Gastroesophageal sphincter (tissue), 4 donors: Measurements from ENCODE around the gene MAP3K13. TPM values are rescaled to one million over a fixed set of nuclear protein-coding genes. Genes with fewer than 3 reads are reported as not detected.

Source experiments
- ATAC-seq: fragments of 150-250 bp; one replicate; pipeline ENCODE4 v1.9.1; 2016; ENCODE audit warnings: mild to moderate bottlenecking, moderate library complexity
- H3K27ac ChIP-seq, 4 donors: fragments of 200-600 bp; sonication (generic) in 3 of 4; 1 replicate in 3 of 4; 2 replicates in 1 of 4; pipeline ENCODE4 v1.5.1; 2016 to 2019
- H3K27me3 ChIP-seq: fragments of 200-600 bp; sonication (generic); one replicate; pipeline ENCODE4 v1.5.1; 2019
- H3K36me3 ChIP-seq, 2 donors: fragments of 200-600 bp; sonication (generic); one replicate each; pipeline ENCODE4 v1.5.1; 2019; ENCODE audit warnings: control low read depth in 1 of 2
- H3K4me1 ChIP-seq, 3 donors: fragments of 200-600 bp; sonication (generic); 1 replicate in 2 of 3; 2 replicates in 1 of 3; pipeline ENCODE4 v1.5.1; 2016 to 2019; ENCODE audit warnings: control low read depth in 2 of 3
- H3K4me3 ChIP-seq, 2 donors: fragments of 200-600 bp; sonication (generic); one replicate each; pipeline ENCODE4 v1.5.1; 2019; ENCODE audit warnings: mild to moderate bottlenecking in 1 of 2, moderate library complexity in 1 of 2
- H3K9me3 ChIP-seq, 3 donors: fragments of 200-600 bp; sonication (generic); one replicate each; pipeline ENCODE4 v1.5.1; 2017 to 2019; ENCODE audit warnings: control low read depth in 2 of 3
- CTCF ChIP-seq, 4 experiments: fragments of 200-600 bp in 2 of 4; fragments of 450-650 bp in 2 of 4; sonication (generic) in 1 of 4; IDR thresholded peaks; one replicate each; pipeline ENCODE4 v1.5.1; 2017 to 2019; ENCODE audit warnings: antibody characterized with exemption in 4 of 4, mild to moderate bottlenecking in 2 of 4, moderate library complexity in 2 of 4
- EP300 ChIP-seq: sonication (generic); formaldehyde crosslinking; IDR thresholded peaks from one replicate; pipeline ENCODE4 v1.6.1; 2017; ENCODE audit warnings: antibody characterized with exemption, mild to moderate bottlenecking
- POLR2A ChIP-seq, 2 donors: fragments of 450-650 bp; IDR thresholded peaks; one replicate each; pipeline ENCODE4 v1.6.1; 2017; ENCODE audit warnings: antibody characterized with exemption in 2 of 2, mild to moderate bottlenecking in 2 of 2, moderate library complexity in 1 of 2
- POLR2AphosphoS5 ChIP-seq: sonication (generic); formaldehyde crosslinking; IDR thresholded peaks from one replicate; pipeline ENCODE4 v1.6.1; 2017; ENCODE audit warnings: antibody characterized with exemption
- WGBS, 2 donors: methylation state at CpG; one replicate each; pipeline ENCODE4 v1.1.5; 2018; ENCODE audit warnings: low coverage in 1 of 2; 5-methylcytosine and 5-hydroxymethylcytosine counted together
- total RNA-seq, 4 donors: library from RNA; depleted of rRNA; stranded (reverse); fragments of >200 nt; gene quantifications; one replicate each; pipeline ENCODE4 v1.1.0, GENCODE V29; 2016

Gene MAP3K13
- total RNA-seq, 4 donors from 2014 or later, result 17.1 to 29.2 (median 23.3) TPM

- no peak for ATAC-seq
- Histone ChIP-seq H3K9me3 (no peaks in the 10 kb centered on the region), H3K4me3 (no peak overlapping the region), H3K4me1 (no peaks in the 10 kb centered on the region), H3K36me3 (no peaks in the 10 kb centered on the region), H3K27me3 (no peaks in the 10 kb centered on the region), H3K27ac (no peak overlapping the region)
- TF ChIP-seq CTCF (IDR thresholded peaks at IDR 0.05), result no peak
- TF ChIP-seq POLR2AphosphoS5, result no peak
- TF ChIP-seq EP300, result no peak
- no peak for TF ChIP-seq POLR2A (IDR thresholded peaks at IDR 0.05)
- 92 to 100% methylated on average over 1 to 2 of the region's 4 CpGs for WGBS, 2 donors
Observed at GRCh38 chr3:185422677-185423076, 59.7 kb downstream of the MAP3K13 start.

- no peak for ATAC-seq
- no peak overlapping the region for H3K27ac ChIP-seq
- H3K36me3 ChIP-seq, result no peaks in the 10 kb centered on the region
- no peaks in the 10 kb centered on the region for H3K4me1 ChIP-seq
- no peak for TF ChIP-seq EP300
- no peak for TF ChIP-seq POLR2A (IDR thresholded peaks at IDR 0.05)
- TF ChIP-seq CTCF (IDR thresholded peaks at IDR 0.05), result no peak
- no peak for TF ChIP-seq POLR2AphosphoS5
- no peaks in the 10 kb centered on the region for H3K9me3 ChIP-seq
- WGBS, 2 donors, result 70 to 89% methylated on average over 1 to 3 of the region's 3 CpGs
- H3K27me3 ChIP-seq, result no peaks in the 10 kb centered on the region
- no peak overlapping the region for H3K4me3 ChIP-seq
Observed at GRCh38 chr3:185423178-185423577, 60.2 kb downstream of the MAP3K13 start.

DNA sequence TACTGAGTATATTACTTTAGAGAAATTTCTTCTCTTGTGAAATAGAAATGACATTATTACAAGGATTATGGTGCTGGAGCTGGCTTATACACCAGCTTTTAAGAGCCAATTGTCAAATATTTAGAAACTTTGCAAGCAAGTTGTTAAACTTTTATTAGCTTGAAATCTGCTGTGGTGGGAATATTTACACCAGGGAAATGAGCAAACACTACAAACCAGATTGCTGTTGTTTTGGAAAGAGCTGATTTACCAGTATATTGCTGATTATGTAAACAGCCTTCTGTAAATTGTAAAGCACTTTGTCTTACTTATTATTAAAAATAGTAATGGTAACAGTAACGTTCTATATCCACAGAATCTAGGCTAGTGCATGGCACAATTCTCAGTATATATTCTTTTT lies 61.5 kb downstream of the MAP3K13 start:
- H3K36me3 ChIP-seq, result peaks cover 0 to 10% of the 10 kb centered on the region in 2 donors
- no peak overlapping the region for H3K27ac ChIP-seq
- H3K9me3 ChIP-seq, result no peaks in the 10 kb centered on the region
- H3K4me1 ChIP-seq, result no peaks in the 10 kb centered on the region
- WGBS, 2 donors, result 79 to 91% methylated on average over 1 of the region's 1 CpG
- no peak for TF ChIP-seq POLR2A (IDR thresholded peaks at IDR 0.05)
- TF ChIP-seq POLR2AphosphoS5, result no peak
- no peak for TF ChIP-seq EP300
- TF ChIP-seq CTCF (IDR thresholded peaks at IDR 0.05), result no peak
- no peaks in the 10 kb centered on the region for H3K27me3 ChIP-seq
- H3K4me3 ChIP-seq, result no peak overlapping the region
- no peak for ATAC-seq

DNA sequence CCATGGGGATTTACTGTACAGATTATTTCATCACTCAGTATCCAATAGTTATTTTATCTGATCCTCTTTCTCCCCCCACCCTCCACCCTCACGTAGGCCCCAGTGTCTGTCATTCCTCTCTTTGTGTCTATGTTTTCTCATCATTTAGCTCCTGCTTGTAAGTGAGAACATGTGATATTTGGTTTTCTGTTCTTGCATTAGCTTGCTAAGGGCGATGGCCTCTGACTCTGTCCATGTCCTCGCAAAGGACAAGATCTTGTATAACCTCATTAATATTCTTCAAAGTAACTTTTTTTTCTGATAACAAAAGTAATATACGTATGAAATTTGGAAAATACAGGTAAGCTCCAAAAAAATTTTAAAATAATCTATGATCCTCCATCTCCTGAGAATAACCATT lies 67.4 kb downstream of the MAP3K13 start:
- WGBS, 2 donors, result 88 to 100% methylated on average over 1 to 4 of the region's 4 CpGs
- Histone ChIP-seq H3K27ac (no peak overlapping the region), H3K9me3 (no peaks in the 10 kb centered on the region), H3K4me3 (no peak overlapping the region), H3K4me1 (no peaks in the 10 kb centered on the region), H3K27me3 (no peaks in the 10 kb centered on the region), H3K36me3 (peaks cover 0 to 10% of the 10 kb centered on the region in 2 donors)
- TF ChIP-seq POLR2A (IDR thresholded peaks at IDR 0.05) (no peak), EP300 (no peak), POLR2AphosphoS5 (no peak), CTCF (IDR thresholded peaks at IDR 0.05) (no peak)
- ATAC-seq, result no peak

DNA sequence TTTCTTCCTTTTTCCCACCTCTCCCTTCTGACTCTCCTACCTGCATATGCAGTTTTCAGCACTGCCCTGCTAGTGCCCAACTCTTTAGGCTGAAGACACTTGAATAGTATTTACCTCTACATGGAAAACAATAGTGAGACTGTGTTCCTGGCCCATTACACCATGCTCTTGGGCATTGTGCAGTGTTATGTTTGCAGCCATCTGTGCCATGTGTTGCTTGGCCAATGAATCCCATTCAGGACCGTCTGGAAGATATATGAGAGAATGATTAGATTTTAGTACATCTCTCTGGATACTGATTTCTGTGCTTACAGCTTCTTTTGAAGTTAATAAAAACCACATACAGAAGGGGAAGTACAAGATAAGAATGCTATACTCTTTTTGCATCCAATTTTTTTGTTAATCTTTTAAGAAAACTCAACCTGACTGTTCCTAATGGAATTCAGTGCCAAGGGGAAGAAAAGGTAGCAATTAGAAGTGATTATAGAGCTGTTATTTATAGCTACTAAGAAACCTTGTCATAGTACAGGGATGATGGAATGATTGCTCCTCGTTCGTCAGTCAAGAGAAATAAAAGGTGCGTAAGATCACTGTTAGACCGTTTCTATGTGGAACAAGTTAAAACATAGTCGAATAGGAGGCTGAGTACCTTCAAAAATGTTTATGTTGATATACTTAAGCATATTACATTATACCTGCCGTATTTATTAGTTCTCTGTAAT lies 77.0 kb downstream of the MAP3K13 start:
- no peaks in the 10 kb centered on the region for H3K4me1 ChIP-seq
- 86 to 88% methylated on average over 7 of the region's 7 CpGs for WGBS, 2 donors
- H3K9me3 ChIP-seq, result no peaks in the 10 kb centered on the region
- TF ChIP-seq POLR2AphosphoS5 (no peak), CTCF (IDR thresholded peaks at IDR 0.05) (no peak), POLR2A (IDR thresholded peaks at IDR 0.05) (no peak), EP300 (no peak)
- no peak overlapping the region for H3K4me3 ChIP-seq
- peaks cover 0 to 16% of the 10 kb centered on the region in 2 donors for H3K36me3 ChIP-seq
- no peaks in the 10 kb centered on the region for H3K27me3 ChIP-seq
- ATAC-seq, result no peak
- no peak overlapping the region for H3K27ac ChIP-seq
